ENCODE measurements around the gene COG5. TPM values are rescaled to one million over a fixed set of nuclear protein-coding genes. Genes with fewer than 3 reads are reported as not detected.

The COG5 gene
- total RNA-seq, 1 donor from 2014 or later, result 21.4 TPM

DNA sequence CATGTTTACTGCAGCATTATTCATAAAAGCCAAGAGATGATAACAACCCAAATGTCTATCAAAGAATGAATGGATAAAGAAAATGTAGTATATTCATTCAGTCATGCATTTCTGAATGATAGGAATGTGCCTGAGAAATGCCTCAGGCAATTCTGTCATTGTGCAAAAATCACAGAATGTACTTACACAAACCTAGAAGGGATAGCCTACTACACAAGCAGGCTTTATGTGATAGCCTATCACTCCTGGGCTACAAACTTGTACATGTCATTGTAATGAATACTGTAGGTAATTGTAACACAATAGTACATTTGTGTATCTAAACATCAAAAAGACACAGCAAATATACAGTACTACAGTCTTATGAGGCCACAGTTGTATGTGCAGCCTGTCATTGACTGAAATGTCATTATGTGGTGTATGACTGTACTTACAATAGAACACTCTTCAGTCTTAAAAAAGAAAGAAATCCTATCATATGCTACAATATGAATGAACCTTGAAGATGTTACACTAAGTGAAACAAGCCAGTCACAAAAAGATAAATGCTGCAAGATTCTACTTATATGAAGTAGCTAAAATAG, 235.6 kb downstream of the COG5 start:
- no peaks in the 10 kb centered on the region for H3K9me3 ChIP-seq (ENCODE audit: control insufficient read depth in 3 of 3, low read length in 3 of 3)
- no peak overlapping the region for H3K4me3 ChIP-seq (ENCODE audit: low read length in 3 of 3)
- H3K27ac ChIP-seq (ENCODE audit: low read depth, low read length), result no peak overlapping the region
- H3K36me3 ChIP-seq (ENCODE audit: control insufficient read depth in 3 of 3, insufficient read depth in 3 of 3, low read length in 3 of 3), result no peaks in the 10 kb centered on the region
- H3K4me1 ChIP-seq (ENCODE audit: control insufficient read depth in 3 of 3, insufficient read depth in 3 of 3, low read length in 3 of 3), result no peaks in the 10 kb centered on the region
- H3K27me3 ChIP-seq (ENCODE audit: control insufficient read depth in 3 of 3, insufficient read depth in 3 of 3, low read length in 3 of 3), result no peaks in the 10 kb centered on the region
- H3K9ac ChIP-seq (ENCODE audit: low read depth in 1 of 3, low read length in 3 of 3), result no peak overlapping the region

DNA sequence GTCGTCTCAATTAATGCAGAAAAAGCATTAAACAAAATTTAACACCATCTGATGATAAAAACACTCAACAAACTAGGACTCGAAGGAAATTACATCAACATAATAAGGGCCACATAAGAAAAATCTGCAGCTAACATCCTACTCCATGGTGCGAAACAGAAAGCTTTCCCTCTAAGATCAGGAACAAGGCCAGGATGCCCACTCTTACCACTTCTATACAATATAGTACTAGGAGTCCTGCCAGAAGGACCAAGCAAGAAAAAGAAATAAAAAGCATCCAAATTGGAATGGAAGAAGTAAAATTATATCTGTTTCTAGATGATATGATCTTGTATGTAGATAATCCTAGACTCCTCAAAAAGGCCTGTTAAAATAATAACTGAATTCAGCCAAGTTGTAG, 237.7 kb downstream of the COG5 start:
- no peaks in the 10 kb centered on the region for H3K4me1 ChIP-seq (ENCODE audit: control insufficient read depth in 3 of 3, insufficient read depth in 3 of 3, low read length in 3 of 3)
- peaks cover 0 to 2% (median 0%) of the 10 kb centered on the region in 3 donors for H3K36me3 ChIP-seq (ENCODE audit: control insufficient read depth in 3 of 3, insufficient read depth in 3 of 3, low read length in 3 of 3)
- H3K27ac ChIP-seq (ENCODE audit: low read depth, low read length), result no peak overlapping the region
- H3K9me3 ChIP-seq (ENCODE audit: control insufficient read depth in 3 of 3, low read length in 3 of 3), result no peaks in the 10 kb centered on the region
- no peaks in the 10 kb centered on the region for H3K27me3 ChIP-seq (ENCODE audit: control insufficient read depth in 3 of 3, insufficient read depth in 3 of 3, low read length in 3 of 3)
- no peak overlapping the region for H3K9ac ChIP-seq (ENCODE audit: low read depth in 1 of 3, low read length in 3 of 3)
- no peak overlapping the region for H3K4me3 ChIP-seq (ENCODE audit: low read length in 3 of 3)

DNA sequence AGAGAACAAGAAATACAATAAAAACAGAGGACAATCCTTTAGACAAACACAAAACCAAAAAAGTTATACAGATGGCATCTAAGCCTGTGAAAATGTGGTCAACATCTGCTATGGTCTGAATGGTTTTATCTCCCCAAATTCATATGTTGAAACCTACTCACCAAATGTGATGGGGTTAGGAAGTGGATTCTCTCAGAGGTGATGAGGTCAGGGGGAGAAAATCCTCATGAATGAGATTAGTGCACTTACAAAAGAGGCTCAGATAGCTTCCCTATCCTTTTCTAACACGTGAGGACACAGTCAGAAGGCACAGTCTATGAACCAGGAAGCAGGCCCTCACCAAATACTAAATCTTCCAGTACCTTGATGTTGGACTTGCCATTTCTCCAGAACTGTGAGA, 241.7 kb downstream of the COG5 start:
- Histone ChIP-seq H3K27me3 (ENCODE audit: control insufficient read depth in 3 of 3, insufficient read depth in 3 of 3, low read length in 3 of 3) (no peaks in the 10 kb centered on the region), H3K4me1 (ENCODE audit: control insufficient read depth in 3 of 3, insufficient read depth in 3 of 3, low read length in 3 of 3) (no peaks in the 10 kb centered on the region), H3K9ac (ENCODE audit: low read depth in 1 of 3, low read length in 3 of 3) (no peak overlapping the region), H3K36me3 (ENCODE audit: control insufficient read depth in 3 of 3, insufficient read depth in 3 of 3, low read length in 3 of 3) (peaks cover 0 to 2% (median 0%) of the 10 kb centered on the region in 3 donors), H3K27ac (ENCODE audit: low read depth, low read length) (no peak overlapping the region), H3K4me3 (ENCODE audit: low read length in 3 of 3) (no peak overlapping the region), H3K9me3 (ENCODE audit: control insufficient read depth in 3 of 3, low read length in 3 of 3) (no peaks in the 10 kb centered on the region)

DNA sequence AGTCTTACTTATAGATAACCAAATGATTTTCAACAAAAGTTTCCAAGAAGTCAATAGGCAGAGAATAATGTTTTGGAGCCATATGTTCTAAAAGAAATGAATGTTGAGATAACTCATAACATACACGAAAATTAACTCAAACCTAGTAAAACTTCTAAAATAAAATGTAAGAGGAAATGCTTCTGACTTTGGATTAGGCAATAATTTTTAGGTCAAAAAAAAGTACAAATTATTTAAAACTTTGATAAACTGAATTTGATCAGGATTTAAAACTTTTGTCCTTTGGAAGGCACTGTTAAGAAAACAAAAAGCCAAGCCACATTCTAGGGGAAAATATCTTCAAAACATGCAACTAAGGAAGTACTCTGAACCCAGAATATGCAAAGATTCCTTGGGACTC, 242.1 kb downstream of the COG5 start:
- H3K4me3 ChIP-seq (ENCODE audit: low read length in 3 of 3), result no peak overlapping the region
- H3K27me3 ChIP-seq (ENCODE audit: control insufficient read depth in 3 of 3, insufficient read depth in 3 of 3, low read length in 3 of 3), result no peaks in the 10 kb centered on the region
- no peaks in the 10 kb centered on the region for H3K9me3 ChIP-seq (ENCODE audit: control insufficient read depth in 3 of 3, low read length in 3 of 3)
- peaks cover 0 to 2% (median 0%) of the 10 kb centered on the region in 3 donors for H3K36me3 ChIP-seq (ENCODE audit: control insufficient read depth in 3 of 3, insufficient read depth in 3 of 3, low read length in 3 of 3)
- no peak overlapping the region for H3K27ac ChIP-seq (ENCODE audit: low read depth, low read length)
- H3K4me1 ChIP-seq (ENCODE audit: control insufficient read depth in 3 of 3, insufficient read depth in 3 of 3, low read length in 3 of 3), result no peaks in the 10 kb centered on the region
- no peak overlapping the region for H3K9ac ChIP-seq (ENCODE audit: low read depth in 1 of 3, low read length in 3 of 3)

- no peaks in the 10 kb centered on the region for H3K9me3 ChIP-seq (ENCODE audit: control insufficient read depth in 3 of 3, low read length in 3 of 3)
- no peak overlapping the region for H3K4me3 ChIP-seq (ENCODE audit: low read length in 3 of 3)
- H3K27me3 ChIP-seq (ENCODE audit: control insufficient read depth in 3 of 3, insufficient read depth in 3 of 3, low read length in 3 of 3), result no peaks in the 10 kb centered on the region
- H3K27ac ChIP-seq (ENCODE audit: low read depth, low read length), result no peak overlapping the region
- H3K9ac ChIP-seq (ENCODE audit: low read depth in 1 of 3, low read length in 3 of 3), result no peak overlapping the region
- peaks cover 0 to 2% (median 0%) of the 10 kb centered on the region in 3 donors for H3K36me3 ChIP-seq (ENCODE audit: control insufficient read depth in 3 of 3, insufficient read depth in 3 of 3, low read length in 3 of 3)
- H3K4me1 ChIP-seq (ENCODE audit: control insufficient read depth in 3 of 3, insufficient read depth in 3 of 3, low read length in 3 of 3), result no peaks in the 10 kb centered on the region
These were observed 243.9 kb downstream of the COG5 start for GRCh38 chr7:107319724-107320228.

GRCh38 chr7:107318523-107319160, 245.1 kb downstream of the COG5 start:
- no peak overlapping the region for H3K4me3 ChIP-seq (ENCODE audit: low read length in 3 of 3)
- no peak overlapping the region for H3K9ac ChIP-seq (ENCODE audit: low read depth in 1 of 3, low read length in 3 of 3)
- H3K27me3 ChIP-seq (ENCODE audit: control insufficient read depth in 3 of 3, insufficient read depth in 3 of 3, low read length in 3 of 3), result no peaks in the 10 kb centered on the region
- H3K9me3 ChIP-seq (ENCODE audit: control insufficient read depth in 3 of 3, low read length in 3 of 3), result no peaks in the 10 kb centered on the region
- peaks cover 0 to 2% (median 0%) of the 10 kb centered on the region in 3 donors for H3K36me3 ChIP-seq (ENCODE audit: control insufficient read depth in 3 of 3, insufficient read depth in 3 of 3, low read length in 3 of 3)
- no peaks in the 10 kb centered on the region for H3K4me1 ChIP-seq (ENCODE audit: control insufficient read depth in 3 of 3, insufficient read depth in 3 of 3, low read length in 3 of 3)
- no peak overlapping the region for H3K27ac ChIP-seq (ENCODE audit: low read depth, low read length)

GRCh38 chr7:107315716-107316220, 248.0 kb downstream of the COG5 start:
- Histone ChIP-seq H3K4me3 (ENCODE audit: low read length in 3 of 3) (no peak overlapping the region), H3K9ac (ENCODE audit: low read depth in 1 of 3, low read length in 3 of 3) (no peak overlapping the region), H3K9me3 (ENCODE audit: control insufficient read depth in 3 of 3, low read length in 3 of 3) (no peaks in the 10 kb centered on the region), H3K27ac (ENCODE audit: low read depth, low read length) (no peak overlapping the region), H3K27me3 (ENCODE audit: control insufficient read depth in 3 of 3, insufficient read depth in 3 of 3, low read length in 3 of 3) (no peaks in the 10 kb centered on the region), H3K36me3 (ENCODE audit: control insufficient read depth in 3 of 3, insufficient read depth in 3 of 3, low read length in 3 of 3) (no peaks in the 10 kb centered on the region), H3K4me1 (ENCODE audit: control insufficient read depth in 3 of 3, insufficient read depth in 3 of 3, low read length in 3 of 3) (no peaks in the 10 kb centered on the region)

DNA sequence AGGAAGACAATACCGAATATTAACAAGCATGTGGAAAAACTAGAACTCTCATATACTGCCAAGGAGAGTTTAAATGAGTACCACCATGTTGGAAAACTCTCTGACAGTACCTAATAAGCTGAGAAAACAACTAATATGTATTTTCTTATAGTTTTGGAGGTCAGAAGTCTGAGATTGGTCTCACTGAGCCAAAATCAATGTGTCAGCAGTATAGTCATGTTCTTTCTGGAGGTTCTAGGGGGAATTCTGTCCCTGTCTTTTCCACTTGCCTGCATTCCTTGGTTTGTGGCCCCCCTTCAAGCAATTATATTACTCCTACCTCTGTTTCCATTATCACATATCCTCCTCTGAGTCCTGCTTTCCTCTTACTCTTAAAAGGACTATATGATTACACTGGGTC, 250.4 kb downstream of the COG5 start:
- H3K27me3 ChIP-seq (ENCODE audit: control insufficient read depth in 3 of 3, insufficient read depth in 3 of 3, low read length in 3 of 3), result no peaks in the 10 kb centered on the region
- H3K36me3 ChIP-seq (ENCODE audit: control insufficient read depth in 3 of 3, insufficient read depth in 3 of 3, low read length in 3 of 3), result no peaks in the 10 kb centered on the region
- no peaks in the 10 kb centered on the region for H3K9me3 ChIP-seq (ENCODE audit: control insufficient read depth in 3 of 3, low read length in 3 of 3)
- H3K27ac ChIP-seq (ENCODE audit: low read depth, low read length), result no peak overlapping the region
- no peaks in the 10 kb centered on the region for H3K4me1 ChIP-seq (ENCODE audit: control insufficient read depth in 3 of 3, insufficient read depth in 3 of 3, low read length in 3 of 3)
- H3K9ac ChIP-seq (ENCODE audit: low read depth in 1 of 3, low read length in 3 of 3), result no peak overlapping the region
- no peak overlapping the region for H3K4me3 ChIP-seq (ENCODE audit: low read length in 3 of 3)

DNA sequence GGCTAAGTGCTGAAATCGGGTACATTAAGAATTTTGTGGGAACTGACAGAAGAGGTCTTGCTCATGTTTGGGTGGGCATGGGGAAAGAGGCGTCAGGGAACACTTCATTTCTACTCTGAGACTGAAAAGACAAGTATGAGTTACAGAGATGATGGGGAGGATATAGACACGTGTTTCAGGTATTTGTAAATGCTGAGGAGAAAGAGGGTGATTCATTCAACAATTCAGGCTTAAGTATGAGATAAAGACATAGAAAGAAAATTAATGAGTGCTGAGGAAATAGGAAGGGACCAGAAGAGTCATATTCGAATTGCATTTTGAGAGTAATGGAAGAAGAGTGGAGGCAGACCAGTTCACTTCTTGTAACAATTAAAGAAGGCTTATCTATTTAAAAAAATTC, 251.3 kb downstream of the COG5 start:
- Histone ChIP-seq H3K27me3 (ENCODE audit: control insufficient read depth in 3 of 3, insufficient read depth in 3 of 3, low read length in 3 of 3) (no peaks in the 10 kb centered on the region), H3K36me3 (ENCODE audit: control insufficient read depth in 3 of 3, insufficient read depth in 3 of 3, low read length in 3 of 3) (no peaks in the 10 kb centered on the region), H3K9ac (ENCODE audit: low read depth in 1 of 3, low read length in 3 of 3) (no peak overlapping the region), H3K4me3 (ENCODE audit: low read length in 3 of 3) (no peak overlapping the region), H3K4me1 (ENCODE audit: control insufficient read depth in 3 of 3, insufficient read depth in 3 of 3, low read length in 3 of 3) (no peaks in the 10 kb centered on the region), H3K27ac (ENCODE audit: low read depth, low read length) (no peak overlapping the region), H3K9me3 (ENCODE audit: control insufficient read depth in 3 of 3, low read length in 3 of 3) (no peaks in the 10 kb centered on the region)

DNA sequence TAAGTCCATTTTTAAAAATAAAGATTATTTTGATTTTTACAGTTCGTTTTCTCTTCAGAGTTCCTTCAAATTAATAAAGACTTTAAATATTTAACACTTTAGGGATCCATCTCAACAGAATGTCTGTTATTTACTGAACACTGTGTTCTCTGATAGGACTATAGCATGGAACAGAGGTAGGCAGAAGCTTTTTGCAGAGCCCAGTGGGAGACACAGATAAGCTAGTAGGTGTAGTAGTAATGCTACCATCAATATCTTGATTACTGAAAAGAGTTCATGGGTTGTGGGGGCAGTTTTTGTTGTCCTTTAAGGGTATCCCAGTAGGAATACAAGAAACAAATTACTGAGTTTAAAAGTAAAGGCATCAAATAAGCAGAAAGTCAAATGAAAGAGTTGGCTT, 254.4 kb downstream of the COG5 start:
- Histone ChIP-seq H3K36me3 (ENCODE audit: control insufficient read depth in 3 of 3, insufficient read depth in 3 of 3, low read length in 3 of 3) (peaks cover 0 to 6% (median 0%) of the 10 kb centered on the region in 3 donors), H3K4me3 (ENCODE audit: low read length in 3 of 3) (no peak overlapping the region), H3K4me1 (ENCODE audit: control insufficient read depth in 3 of 3, insufficient read depth in 3 of 3, low read length in 3 of 3) (no peaks in the 10 kb centered on the region), H3K27me3 (ENCODE audit: control insufficient read depth in 3 of 3, insufficient read depth in 3 of 3, low read length in 3 of 3) (no peaks in the 10 kb centered on the region), H3K9ac (ENCODE audit: low read depth in 1 of 3, low read length in 3 of 3) (no peak overlapping the region), H3K27ac (ENCODE audit: low read depth, low read length) (no peak overlapping the region), H3K9me3 (ENCODE audit: control insufficient read depth in 3 of 3, low read length in 3 of 3) (peaks cover 0 to 3% (median 0%) of the 10 kb centered on the region in 3 donors)
